Measurements from ENCODE around the gene TYMP.

- TF ChIP-seq CTCF (conservative IDR thresholded peaks at IDR 0.05 in 1 of 2, IDR thresholded peaks at IDR 0.05 in 1 of 2; ENCODE audit: extremely low read depth in 1 of 2, insufficient read depth in 1 of 2, low read depth in 1 of 2, low read length in 2 of 2) = no peak
- TF ChIP-seq EZH2 (IDR thresholded peaks at IDR 0.05; ENCODE audit: borderline replicate concordance, low read length) = no peak
Measured at GRCh38 chr22:50481045-50481439, 48.8 kb downstream of the TYMP start.

Measured in mammary epithelial cell (primary cell).